ENCODE data around the gene CALML6. TPM values are rescaled to one million over a fixed set of nuclear protein-coding genes. Genes with fewer than 3 reads are reported as not detected.

CALML6 gene
- total RNA-seq, 1 experiment from 2014 or later, result 1.7 TPM

DNA sequence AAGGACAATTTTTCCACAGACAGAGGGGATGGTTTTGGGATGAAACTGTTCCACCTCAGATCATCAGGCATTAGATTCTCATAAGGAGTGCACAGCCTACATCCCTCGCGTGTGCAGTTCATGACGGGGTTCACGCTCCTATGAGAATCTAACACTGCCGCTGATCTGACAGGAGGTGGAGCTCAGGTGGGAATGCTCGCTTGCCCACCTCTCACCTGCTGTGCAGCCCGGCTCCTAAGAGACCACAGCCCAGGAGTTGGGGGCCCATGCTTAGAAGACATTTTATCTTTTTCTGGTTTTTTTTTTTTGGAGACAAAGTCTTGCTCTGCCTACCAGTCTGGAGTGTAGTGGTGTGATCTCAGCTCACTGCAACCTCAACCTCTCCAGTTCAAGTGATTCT lies 40.2 kb upstream of the CALML6 start:
- Histone ChIP-seq H2AFZ (ENCODE audit: low read length) (no peak overlapping the region), H4K20me1 (ENCODE audit: control insufficient read depth, insufficient read depth, insufficient read length) (no peaks in the 10 kb centered on the region), H4K5ac (ENCODE audit: insufficient read length, low read depth, low read length) (no peak overlapping the region), H2BK5ac (ENCODE audit: insufficient read length, low read length) (no peak overlapping the region), H3K4me2 (ENCODE audit: insufficient read depth, insufficient read length, low read length) (no peak overlapping the region), H2BK20ac (ENCODE audit: low read depth, low read length, poor library complexity, severe bottlenecking) (no peak overlapping the region), H2AK5ac (ENCODE audit: insufficient read length, low read length) (no peak overlapping the region), H3K23me2 (ENCODE audit: insufficient read length, low read depth, low read length, poor library complexity, severe bottlenecking) (no peaks in the 10 kb centered on the region), H3K9ac (ENCODE audit: extremely low read depth, insufficient read length, low read length) (no peak overlapping the region), H3K79me1 (ENCODE audit: insufficient read depth, low read depth, low read length, poor library complexity, severe bottlenecking) (peaks cover 12% of the 10 kb centered on the region), H4K91ac (ENCODE audit: insufficient read length, low read depth, low read length) (no peak overlapping the region), H3K79me2 (ENCODE audit: insufficient read depth, low read length) (peaks cover 89% of the 10 kb centered on the region), H3K27ac (ENCODE audit: insufficient read length, low read depth, low read length) (no peak overlapping the region), H2BK15ac (ENCODE audit: low read depth, low read length) (no peak overlapping the region), H3K18ac (ENCODE audit: insufficient read length, low read depth, low read length) (no peak overlapping the region), H3K27me3 (ENCODE audit: insufficient read depth, low read length) (no peaks in the 10 kb centered on the region), H3K9me3 (ENCODE audit: control insufficient read depth, low read depth, low read length) (no peaks in the 10 kb centered on the region), H3K4me1 (ENCODE audit: insufficient read depth, low read length) (no peaks in the 10 kb centered on the region), H2BK12ac (ENCODE audit: insufficient read length, low read depth, low read length) (no peak overlapping the region), H3K14ac (ENCODE audit: insufficient read depth, low read length) (no peak overlapping the region), H4K8ac (replicated peaks; ENCODE audit: insufficient read length, low read depth, low read length) (no peak overlapping the region), H3K56ac (ENCODE audit: insufficient read length, low read depth, low read length) (no peak overlapping the region), H3T11ph (ENCODE audit: low read length) (no peak overlapping the region), H3K4ac (ENCODE audit: low read depth, low read length) (no peak overlapping the region), H2BK120ac (ENCODE audit: low read depth, low read length, poor library complexity, severe bottlenecking) (no peak overlapping the region), H3K23ac (ENCODE audit: insufficient read length, low read depth, low read length) (no peak overlapping the region)
- Mint-ChIP-seq H3K27ac (no peak overlapping the region), H3K4me3 (no peak overlapping the region), H3K27me3 (ENCODE audit: low read depth) (no peaks in the 10 kb centered on the region), H3K9me3 (peaks cover 8 to 12% of the 10 kb centered on the region in 2 experiments; a peak in 4 of 5 replicates), H3K36me3 (ENCODE audit: insufficient read depth in 1 of 3, low read depth in 3 of 3) (peaks cover 63 to 69% (median 68%) of the 10 kb centered on the region in 3 experiments), H3K4me1 (peaks cover 40% of the 10 kb centered on the region in 2 experiments)
- TF ChIP-seq, protein P1, sequence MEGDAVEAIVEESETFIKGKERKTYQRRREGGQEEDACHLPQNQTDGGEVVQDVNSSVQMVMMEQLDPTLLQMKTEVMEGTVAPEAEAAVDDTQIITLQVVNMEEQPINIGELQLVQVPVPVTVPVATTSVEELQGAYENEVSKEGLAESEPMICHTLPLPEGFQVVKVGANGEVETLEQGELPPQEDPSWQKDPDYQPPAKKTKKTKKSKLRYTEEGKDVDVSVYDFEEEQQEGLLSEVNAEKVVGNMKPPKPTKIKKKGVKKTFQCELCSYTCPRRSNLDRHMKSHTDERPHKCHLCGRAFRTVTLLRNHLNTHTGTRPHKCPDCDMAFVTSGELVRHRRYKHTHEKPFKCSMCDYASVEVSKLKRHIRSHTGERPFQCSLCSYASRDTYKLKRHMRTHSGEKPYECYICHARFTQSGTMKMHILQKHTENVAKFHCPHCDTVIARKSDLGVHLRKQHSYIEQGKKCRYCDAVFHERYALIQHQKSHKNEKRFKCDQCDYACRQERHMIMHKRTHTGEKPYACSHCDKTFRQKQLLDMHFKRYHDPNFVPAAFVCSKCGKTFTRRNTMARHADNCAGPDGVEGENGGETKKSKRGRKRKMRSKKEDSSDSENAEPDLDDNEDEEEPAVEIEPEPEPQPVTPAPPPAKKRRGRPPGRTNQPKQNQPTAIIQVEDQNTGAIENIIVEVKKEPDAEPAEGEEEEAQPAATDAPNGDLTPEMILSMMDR (conservative IDR thresholded peaks at IDR 0.05), result no peak
- DNase-seq, result no peak
- WGBS (ENCODE audit: extremely low coverage, insufficient read length, low lambda C conversion rate), result no CpG with 5 or more reads among the region's 7 CpGs

Data from H9 (cell line).